HepG2 (cell line): ENCODE data around the gene PSMB1. TPM values are rescaled to one million over a fixed set of nuclear protein-coding genes. Genes with fewer than 3 reads are reported as not detected.

ENCODE experiments used
- ESRRA ChIP-seq: sonication (generic); formaldehyde crosslinking; IDR thresholded peaks from 2 replicates; pipeline ENCODE4 v1.5.1; 2020; ENCODE audit warnings: mild to moderate bottlenecking, low read depth, missing genetic modification reagents
- HES4 ChIP-seq: sonication (generic); formaldehyde crosslinking; IDR thresholded peaks from 2 replicates; pipeline ENCODE4 v1.9.0; 2021; ENCODE audit warnings: mild to moderate bottlenecking, missing genetic modification reagents, borderline replicate concordance
- HMG20B ChIP-seq: conservative IDR thresholded peaks from 2 replicates; pipeline ENCODE4 v1.6.1; 2016; ENCODE audit warnings: missing genetic modification reagents, missing compliant biosample characterization
- HNRNPL ChIP-seq: fragments of 200-400 bp; formaldehyde crosslinking; IDR thresholded peaks from 2 replicates; pipeline ENCODE4 v1.6.1; 2017; ENCODE audit warnings: mild to moderate bottlenecking, low read depth, low read length
- JARID2 ChIP-seq: sonication (generic); formaldehyde crosslinking; IDR thresholded peaks from 2 replicates; pipeline ENCODE4 v1.8.1; 2023; ENCODE audit warnings: missing genetic modification reagents, inconsistent platforms; ENCODE audit not compliant: insufficient replicate concordance
- KLF16 ChIP-seq, 2 experiments: sonication (generic) in 1 of 2; formaldehyde crosslinking in 1 of 2; IDR thresholded peaks; 2 replicates each; pipeline versions ENCODE4 v1.6.1 to v1.8.0; 2016 to 2023; ENCODE audit warnings: missing genetic modification reagents in 2 of 2, missing compliant biosample characterization in 1 of 2
- MAZ ChIP-seq, 2 experiments: sonication (generic) in 1 of 2; formaldehyde crosslinking in 1 of 2; IDR thresholded peaks; 2 replicates each; pipeline versions ENCODE4 v1.5.0 to v1.6.1; 2012 to 2020; ENCODE audit warnings: low read depth in 2 of 2, mild to moderate bottlenecking in 2 of 2, borderline replicate concordance in 1 of 2, improper control_type of control experiment in 1 of 2, low read length in 1 of 2, missing genetic modification reagents in 1 of 2, moderate library complexity in 1 of 2
- POLR2AphosphoS5 ChIP-seq: IDR thresholded peaks from 2 replicates; pipeline ENCODE4 v1.6.1; 2012; ENCODE audit warnings: low read depth, low read length
- POLR2G ChIP-seq: fragments of 200-400 bp; formaldehyde crosslinking; IDR thresholded peaks from 2 replicates; pipeline ENCODE4 v1.6.1; 2018; ENCODE audit warnings: mild to moderate bottlenecking, low read depth, low read length, moderate library complexity
- PPARG ChIP-seq: conservative IDR thresholded peaks from 2 replicates; pipeline ENCODE4 v1.6.1; 2016; ENCODE audit warnings: missing biosample characterization, missing genetic modification reagents
- SMAD9 ChIP-seq: sonication (generic); formaldehyde crosslinking; IDR thresholded peaks from 2 replicates; pipeline ENCODE4 v1.5.1; 2020; ENCODE audit warnings: mild to moderate bottlenecking, missing genetic modification reagents
- SP1 ChIP-seq, 2 experiments: fragments of 450-650 bp in 1 of 2; sonication (generic) in 1 of 2; formaldehyde crosslinking in 1 of 2; IDR thresholded peaks; 2 replicates each; pipeline versions ENCODE4 v1.4.0 to v1.6.1; 2016 to 2020; ENCODE audit warnings: missing genetic modification reagents in 1 of 2
- SPEN ChIP-seq: sonication (generic); formaldehyde crosslinking; IDR thresholded peaks from 2 replicates; pipeline ENCODE4 v1.5.1; 2020; ENCODE audit warnings: low read depth, mild to moderate bottlenecking, missing genetic modification reagents
- TEF ChIP-seq: sonication (generic); formaldehyde crosslinking; IDR thresholded peaks from 2 replicates; pipeline ENCODE4 v1.5.0; 2020; ENCODE audit warnings: missing genetic modification reagents
- ZNF318 ChIP-seq: sonication (generic); formaldehyde crosslinking; IDR thresholded peaks from 2 replicates; pipeline ENCODE4 v1.4.0; 2020; ENCODE audit warnings: mild to moderate bottlenecking, missing genetic modification reagents
- ZNF468 ChIP-seq: sonication (generic); formaldehyde crosslinking; IDR thresholded peaks from 2 replicates; pipeline ENCODE4 v1.8.0; 2022; ENCODE audit warnings: mild to moderate bottlenecking, moderate library complexity, missing genetic modification reagents
- ZNF790 ChIP-seq: sonication (generic); formaldehyde crosslinking; IDR thresholded peaks from 2 replicates; pipeline ENCODE4 v1.8.0; 2022; ENCODE audit warnings: missing genetic modification reagents, mild to moderate bottlenecking, borderline replicate concordance
- polyA plus RNA-seq, 8 experiments: library from polyadenylated mRNA; depleted of rRNA in 3 of 8; stranded (reverse) in 7 of 8; unstranded in 1 of 8; fragments of >200 nt; fragmentation: Illumina TruSeq in 4 of 8; extraction: Trizol in 4 of 8; gene quantifications; 2 replicates each; pipeline versions ENCODE4 v1.2.1 to v1.2.3, GENCODE V29; 2011 to 2016; ENCODE audit warnings: low read depth in 4 of 8, missing spikeins in 1 of 8, mixed read lengths in 1 of 8; ENCODE audit not compliant: insufficient read depth in 1 of 8
- total RNA-seq, 5 experiments: library from RNA; depleted of rRNA; stranded (reverse); fragments of >200 nt; fragmentation: Illumina TruSeq; extraction: Trizol; gene quantifications; 2 replicates each; pipeline ENCODE4 v1.2.3, GENCODE V29; 2016; ENCODE audit warnings: low read depth in 1 of 5
- TF ChIP-seq, protein P1 (sequence below): sonication (generic); formaldehyde crosslinking; IDR thresholded peaks from 2 replicates; pipeline ENCODE4 v1.5.0; 2020; ENCODE audit warnings: mild to moderate bottlenecking, missing genetic modification reagents

The PSMB1 gene
- total and polyA plus RNA-seq, 2 of the 13 experiments (the other 11 are each of a cell fraction or from before 2014, with no cell fraction given): 528 to 592 TPM

- TF ChIP-seq HES4 (CRISPR knock-in tag) (peak; percentile 73; the same call in 1 of the 2 replicates), POLR2G (peak; percentile 94), SMAD9 (CRISPR knock-in tag) (peak; percentile 44; the same call in 1 of the 2 replicates), MAZ (IDR thresholded peaks at IDR 0.05; ENCODE audit: borderline replicate concordance, low read depth, low read length) (peak; percentile 64), MAZ (CRISPR knock-in tag; IDR thresholded peaks at IDR 0.05; ENCODE audit: low read depth) (peak; percentile 50), HMG20B (no peak), SP1 (IDR thresholded peaks at IDR 0.05) (no peak), SP1 (CRISPR knock-in tag; IDR thresholded peaks at IDR 0.05) (peak; percentile 87), HNRNPL (0 out of 2 replicates have a peak, but pooled peaks have one; percentile 40), ZNF468 (CRISPR knock-in tag) (peak; percentile 89; the same call in 1 of the 2 replicates), SPEN (CRISPR knock-in tag) (peak; percentile 100), ZNF318 (CRISPR knock-in tag) (0 out of 2 replicates have a peak, but pooled peaks have one; percentile 38), PPARG (CRISPR knock-in tag) (peak; percentile 99), JARID2 (no peak), ESRRA (CRISPR knock-in tag) (no peak), KLF16 (CRISPR knock-in tag; IDR thresholded peaks at IDR 0.05) (peak in 1 of 2 experiments; percentile 94; a peak in 2 of 4 replicates), TEF (CRISPR knock-in tag) (peak; percentile 61; the same call in 1 of the 2 replicates), ZNF790 (CRISPR knock-in tag) (peak; percentile 53; the same call in 1 of the 2 replicates), POLR2AphosphoS5 (peak; percentile 90)
- TF ChIP-seq, protein P1, sequence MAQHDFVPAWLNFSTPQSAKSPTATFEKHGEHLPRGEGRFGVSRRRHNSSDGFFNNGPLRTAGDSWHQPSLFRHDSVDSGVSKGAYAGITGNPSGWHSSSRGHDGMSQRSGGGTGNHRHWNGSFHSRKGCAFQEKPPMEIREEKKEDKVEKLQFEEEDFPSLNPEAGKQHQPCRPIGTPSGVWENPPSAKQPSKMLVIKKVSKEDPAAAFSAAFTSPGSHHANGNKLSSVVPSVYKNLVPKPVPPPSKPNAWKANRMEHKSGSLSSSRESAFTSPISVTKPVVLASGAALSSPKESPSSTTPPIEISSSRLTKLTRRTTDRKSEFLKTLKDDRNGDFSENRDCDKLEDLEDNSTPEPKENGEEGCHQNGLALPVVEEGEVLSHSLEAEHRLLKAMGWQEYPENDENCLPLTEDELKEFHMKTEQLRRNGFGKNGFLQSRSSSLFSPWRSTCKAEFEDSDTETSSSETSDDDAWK (CRISPR knock-in tag): no peak
Observed at GRCh38 chr6:170554013-170554795, 1.1 kb upstream of the PSMB1 start, which contains the start of gene TBP (continued).
